ENCODE data around the gene CD28. TPM values are rescaled to one million over a fixed set of nuclear protein-coding genes. Genes with fewer than 3 reads are reported as not detected.

Gene CD28
- total RNA-seq, 2 donors from 2014 or later: 174 to 177 TPM

- Mint-ChIP-seq H3K36me3 (ENCODE audit: low read depth) (peaks cover 3% of the 10 kb centered on the region), H3K4me3 (peak overlapping the region; percentile 10), H3K4me1 (peaks cover 39% of the 10 kb centered on the region), H3K27ac (peak overlapping the region; percentile 90), H3K27me3 (no peaks in the 10 kb centered on the region)
- no peaks in the 10 kb centered on the region for H3K9me3 ChIP-seq (ENCODE audit: control insufficient read depth, low read length, poor library complexity, severe bottlenecking)
- ATAC-seq (peak; percentile 70), DNase-seq (no peak)
Measured at GRCh38 chr2:203748331-203749126, 42.1 kb downstream of the CD28 start.

- no peaks in the 10 kb centered on the region for H3K27me3 Mint-ChIP-seq
- H3K4me1 Mint-ChIP-seq: peaks cover 39% of the 10 kb centered on the region
- peak overlapping the region; percentile 84 for H3K27ac Mint-ChIP-seq
- H3K36me3 Mint-ChIP-seq (ENCODE audit: low read depth): peaks cover 6% of the 10 kb centered on the region
- peaks cover 2% of the 10 kb centered on the region for H3K9me3 ChIP-seq (ENCODE audit: control insufficient read depth, low read length, poor library complexity, severe bottlenecking)
- no peak for ATAC-seq
- DNase-seq: no peak
- H3K4me3 Mint-ChIP-seq: peak overlapping the region; percentile 81
Measured at GRCh38 chr2:203750346-203751068, 44.1 kb downstream of the CD28 start.

GRCh38 chr2:203751685-203752271 lies 45.3 kb downstream of the CD28 start:
- peak overlapping the region; percentile 84 for H3K27ac Mint-ChIP-seq
- peaks cover 6% of the 10 kb centered on the region for H3K36me3 Mint-ChIP-seq (ENCODE audit: low read depth)
- H3K4me1 Mint-ChIP-seq: peaks cover 33% of the 10 kb centered on the region
- peaks cover 5% of the 10 kb centered on the region for H3K9me3 ChIP-seq (ENCODE audit: control insufficient read depth, low read length, poor library complexity, severe bottlenecking)
- no peak overlapping the region for H3K4me3 Mint-ChIP-seq
- ATAC-seq (no peak), DNase-seq (no peak)
- H3K27me3 Mint-ChIP-seq: no peaks in the 10 kb centered on the region

- ATAC-seq (no peak), DNase-seq (no peak)
- Mint-ChIP-seq H3K27me3 (no peaks in the 10 kb centered on the region), H3K4me3 (no peak overlapping the region), H3K27ac (no peak overlapping the region), H3K4me1 (peaks cover 13% of the 10 kb centered on the region), H3K36me3 (ENCODE audit: low read depth) (peaks cover 3% of the 10 kb centered on the region)
- H3K9me3 ChIP-seq (ENCODE audit: control insufficient read depth, low read length, poor library complexity, severe bottlenecking): peaks cover 5% of the 10 kb centered on the region
Measured at GRCh38 chr2:203756161-203756560, 49.7 kb downstream of the CD28 start.

- H3K36me3 Mint-ChIP-seq (ENCODE audit: low read depth): peaks cover 3% of the 10 kb centered on the region
- peaks cover 5% of the 10 kb centered on the region for H3K9me3 ChIP-seq (ENCODE audit: control insufficient read depth, low read length, poor library complexity, severe bottlenecking)
- peaks cover 21% of the 10 kb centered on the region for H3K4me1 Mint-ChIP-seq
- ATAC-seq (no peak), DNase-seq (no peak)
- H3K27ac Mint-ChIP-seq: no peak overlapping the region
- H3K4me3 Mint-ChIP-seq: no peak overlapping the region
- no peaks in the 10 kb centered on the region for H3K27me3 Mint-ChIP-seq
Measured at GRCh38 chr2:203758841-203759689, 52.6 kb downstream of the CD28 start.

- peaks cover 24% of the 10 kb centered on the region for H3K4me1 Mint-ChIP-seq
- no peaks in the 10 kb centered on the region for H3K27me3 Mint-ChIP-seq
- H3K9me3 ChIP-seq (ENCODE audit: control insufficient read depth, low read length, poor library complexity, severe bottlenecking): peaks cover 5% of the 10 kb centered on the region
- DNase-seq: no peak
- no peak overlapping the region for H3K27ac Mint-ChIP-seq
- no peak for ATAC-seq
- H3K36me3 Mint-ChIP-seq (ENCODE audit: low read depth): peaks cover 2% of the 10 kb centered on the region
- H3K4me3 Mint-ChIP-seq: no peak overlapping the region
Measured at GRCh38 chr2:203759690-203760365, 53.4 kb downstream of the CD28 start.

DNA sequence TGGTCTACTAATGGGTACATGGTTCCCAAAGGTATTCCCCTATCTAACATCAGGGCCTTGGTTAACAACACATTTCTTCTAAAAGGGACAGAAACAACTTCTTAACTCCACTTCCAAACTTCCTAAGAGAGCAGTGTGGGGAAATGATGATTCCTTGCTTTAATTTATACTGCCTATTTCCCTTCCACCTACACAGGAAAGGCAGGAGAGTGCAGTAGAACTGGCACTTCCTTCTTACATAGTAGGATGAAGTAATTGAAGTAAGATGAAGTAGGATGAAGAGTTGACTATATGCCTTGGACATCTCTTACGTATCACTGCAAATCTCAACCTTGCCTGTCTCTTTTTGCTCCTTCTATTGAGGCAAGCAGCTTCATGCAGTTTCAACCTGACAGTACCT lies 54.7 kb downstream of the CD28 start:
- Mint-ChIP-seq H3K4me1 (peaks cover 31% of the 10 kb centered on the region), H3K4me3 (no peak overlapping the region), H3K36me3 (ENCODE audit: low read depth) (no peaks in the 10 kb centered on the region), H3K27me3 (no peaks in the 10 kb centered on the region), H3K27ac (no peak overlapping the region)
- no peak for DNase-seq
- no peak for ATAC-seq
- peaks cover 3% of the 10 kb centered on the region for H3K9me3 ChIP-seq (ENCODE audit: control insufficient read depth, low read length, poor library complexity, severe bottlenecking)

DNA sequence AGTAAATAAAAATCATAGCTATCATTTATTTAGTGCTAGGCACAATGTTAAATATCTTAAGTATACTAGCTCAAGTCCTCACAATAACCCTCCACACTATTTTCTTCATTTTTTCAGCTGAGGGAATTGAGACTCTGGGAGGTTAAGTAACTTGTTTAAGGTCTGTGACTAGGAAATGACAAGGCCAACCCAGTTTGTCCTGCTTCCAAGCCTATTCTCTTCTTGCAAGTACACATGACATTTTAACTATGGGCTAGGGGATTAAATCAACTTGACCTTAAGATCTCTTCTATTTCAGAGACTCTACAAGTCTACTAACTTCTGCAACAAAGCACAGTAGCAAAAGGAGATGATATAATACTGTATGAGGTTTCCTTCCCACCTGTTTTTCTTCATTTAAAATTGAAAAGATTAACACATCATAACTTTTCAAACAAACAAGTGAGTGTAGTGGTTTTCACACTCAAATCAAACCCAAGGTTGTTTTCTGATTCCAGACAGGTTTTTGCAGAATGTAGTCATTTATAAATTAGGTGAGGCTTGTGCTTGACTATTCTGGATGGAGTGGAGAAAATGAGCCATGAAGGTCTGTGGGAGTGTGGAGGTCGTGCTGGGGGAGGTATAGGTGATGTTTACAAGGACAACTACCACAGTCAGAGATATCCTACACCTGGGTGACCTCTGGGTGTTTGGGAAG lies 57.0 kb downstream of the CD28 start:
- ATAC-seq (peak; percentile 8), DNase-seq (no peak)
- no peak overlapping the region for H3K4me3 Mint-ChIP-seq
- H3K27me3 Mint-ChIP-seq: no peaks in the 10 kb centered on the region
- H3K36me3 Mint-ChIP-seq (ENCODE audit: low read depth): no peaks in the 10 kb centered on the region
- H3K9me3 ChIP-seq (ENCODE audit: control insufficient read depth, low read length, poor library complexity, severe bottlenecking): peaks cover 3% of the 10 kb centered on the region
- peaks cover 35% of the 10 kb centered on the region for H3K4me1 Mint-ChIP-seq
- peak overlapping the region; percentile 74 for H3K27ac Mint-ChIP-seq

DNA sequence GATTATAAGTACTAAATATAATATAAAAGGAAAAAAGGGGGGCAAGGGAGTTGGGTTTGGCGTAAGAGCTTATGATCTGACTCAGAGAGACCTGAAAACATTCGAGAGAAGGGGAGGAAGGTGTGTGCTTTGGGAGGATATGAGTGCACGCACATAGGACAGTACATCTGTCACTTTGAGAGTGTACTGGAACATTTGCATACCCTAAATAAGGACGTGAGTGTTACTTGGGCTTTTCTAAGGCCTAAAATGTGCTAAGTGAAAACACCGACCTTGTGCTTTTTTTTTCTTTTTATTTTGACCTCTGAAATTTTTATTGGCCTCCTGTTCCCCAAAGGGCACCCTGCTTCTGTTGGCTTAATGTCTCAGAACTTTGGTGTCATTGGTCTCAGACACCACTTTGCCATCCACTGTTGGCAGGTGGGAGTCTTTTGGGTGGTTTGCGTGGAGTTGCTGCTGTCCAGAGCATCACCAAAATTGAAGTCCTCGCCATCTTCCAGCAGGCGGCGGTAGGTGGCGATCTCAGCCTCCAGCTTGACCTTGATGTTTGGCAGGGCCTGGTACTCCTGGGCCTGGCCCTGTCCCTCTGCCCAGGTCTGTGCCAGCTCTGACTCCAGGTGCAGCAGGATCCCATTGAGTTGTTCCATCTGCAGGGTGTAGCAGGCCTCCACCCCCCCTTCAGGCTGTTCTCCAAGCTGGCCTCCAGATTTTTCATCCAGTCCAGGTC lies 57.7 kb downstream of the CD28 start:
- H3K27ac Mint-ChIP-seq: peak overlapping the region; percentile 74
- H3K9me3 ChIP-seq (ENCODE audit: control insufficient read depth, low read length, poor library complexity, severe bottlenecking): peaks cover 3% of the 10 kb centered on the region
- H3K27me3 Mint-ChIP-seq: no peaks in the 10 kb centered on the region
- ATAC-seq (peak; percentile 65), DNase-seq (no peak)
- peaks cover 32% of the 10 kb centered on the region for H3K4me1 Mint-ChIP-seq
- H3K36me3 Mint-ChIP-seq (ENCODE audit: low read depth): no peaks in the 10 kb centered on the region
- H3K4me3 Mint-ChIP-seq: peak overlapping the region; percentile 41

DNA sequence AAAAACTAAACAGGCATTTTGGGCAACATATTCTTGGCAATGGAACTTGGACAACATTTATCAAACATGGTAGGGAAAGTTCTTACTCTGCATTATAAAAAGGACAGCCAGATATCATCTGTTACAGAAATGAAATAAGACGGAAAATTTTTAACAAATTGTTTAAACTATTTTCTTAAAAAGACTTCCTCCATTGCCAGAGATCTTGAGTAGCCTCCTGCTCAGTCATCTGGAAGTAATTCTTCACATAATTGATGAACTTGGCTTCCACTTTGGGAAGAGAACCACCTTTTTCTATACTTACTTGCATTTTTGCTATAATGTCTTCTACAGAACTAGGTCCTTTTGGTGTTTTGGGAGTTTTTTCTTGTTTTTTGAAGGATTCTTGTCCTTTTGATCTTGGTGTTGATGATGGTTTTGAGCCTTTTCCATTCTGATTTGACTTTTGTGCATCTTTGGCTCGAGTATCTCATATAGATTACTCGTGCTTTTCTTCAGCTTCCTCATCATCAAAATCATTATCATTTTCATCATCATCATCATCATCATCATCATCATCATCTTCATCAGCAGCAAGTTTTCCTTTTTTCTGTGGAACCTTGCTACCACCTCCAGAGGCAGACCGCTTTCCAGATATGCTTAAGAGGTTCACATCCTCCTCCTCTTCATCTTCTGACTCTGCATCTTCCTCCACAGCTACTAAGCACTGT lies 66.2 kb downstream of the CD28 start:
- Mint-ChIP-seq H3K4me3 (no peak overlapping the region), H3K27ac (no peak overlapping the region), H3K36me3 (ENCODE audit: low read depth) (peaks cover 5% of the 10 kb centered on the region), H3K4me1 (peaks cover 7% of the 10 kb centered on the region), H3K27me3 (no peaks in the 10 kb centered on the region)
- DNase-seq (no peak), ATAC-seq (no peak)
- H3K9me3 ChIP-seq (ENCODE audit: control insufficient read depth, low read length, poor library complexity, severe bottlenecking): no peaks in the 10 kb centered on the region

- Mint-ChIP-seq H3K4me3 (no peak overlapping the region), H3K4me1 (peaks cover 10% of the 10 kb centered on the region), H3K27ac (no peak overlapping the region), H3K36me3 (ENCODE audit: low read depth) (peaks cover 5% of the 10 kb centered on the region), H3K27me3 (no peaks in the 10 kb centered on the region)
- no peak for DNase-seq
- no peaks in the 10 kb centered on the region for H3K9me3 ChIP-seq (ENCODE audit: control insufficient read depth, low read length, poor library complexity, severe bottlenecking)
- no peak for ATAC-seq
Measured at GRCh38 chr2:203774760-203775159, 68.3 kb downstream of the CD28 start.
